Activated naive CD4-positive, alpha-beta T cell treated with anti-CD3 and anti-CD28 coated beads for 36 hours (primary cell): ENCODE measurements around the gene MAPT. TPM values are rescaled to one million over a fixed set of nuclear protein-coding genes. Genes with fewer than 3 reads are reported as not detected.

Source experiments
- CTCF ChIA-PET: fragments of 350-600 bp; sonication (Branson Sonifier 250); formaldehyde crosslinking; loops from one replicate; lab custom pipeline; 2021; ENCODE audit warnings: antibody characterized with exemption; lab: Charles Lee
- DNase-seq: peaks from one replicate; pipeline ENCODE4 v3.0.0-alpha.2; 2020
- H3K27ac Mint-ChIP-seq: one replicate; pipeline ENCODE4 v1.8.0; 2021; ENCODE audit warnings: mild to moderate bottlenecking, mixed read lengths
- H3K27me3 Mint-ChIP-seq: one replicate; pipeline ENCODE4 v1.8.0; 2021; ENCODE audit warnings: low read depth, mixed read lengths
- H3K36me3 Mint-ChIP-seq: one replicate; pipeline ENCODE4 v1.8.0; 2021; ENCODE audit warnings: low read depth, mixed read lengths
- H3K4me1 Mint-ChIP-seq: one replicate; pipeline ENCODE4 v1.8.0; 2021; ENCODE audit warnings: low read depth, mixed read lengths
- H3K4me3 Mint-ChIP-seq: one replicate; pipeline ENCODE4 v1.8.0; 2021; ENCODE audit warnings: mild to moderate bottlenecking, moderate library complexity, mixed read lengths
- H3K9me3 Mint-ChIP-seq: one replicate; pipeline ENCODE4 v1.8.0; 2021; ENCODE audit warnings: mixed read lengths
- intact Hi-C: fragments of 100-400 bp; cut with micrococcal nuclease; formaldehyde crosslinking; loops from one replicate; pipeline ENCODE4 v1.15.1; 2023
- total RNA-seq, 2 experiments: library from RNA; stranded (reverse); gene quantifications; one replicate each; pipeline ENCODE4 v1.2.3, GENCODE V29; 2021

The MAPT gene
- total RNA-seq, 2 experiments from 2014 or later = 0.57 to 0.86 TPM

DNA sequence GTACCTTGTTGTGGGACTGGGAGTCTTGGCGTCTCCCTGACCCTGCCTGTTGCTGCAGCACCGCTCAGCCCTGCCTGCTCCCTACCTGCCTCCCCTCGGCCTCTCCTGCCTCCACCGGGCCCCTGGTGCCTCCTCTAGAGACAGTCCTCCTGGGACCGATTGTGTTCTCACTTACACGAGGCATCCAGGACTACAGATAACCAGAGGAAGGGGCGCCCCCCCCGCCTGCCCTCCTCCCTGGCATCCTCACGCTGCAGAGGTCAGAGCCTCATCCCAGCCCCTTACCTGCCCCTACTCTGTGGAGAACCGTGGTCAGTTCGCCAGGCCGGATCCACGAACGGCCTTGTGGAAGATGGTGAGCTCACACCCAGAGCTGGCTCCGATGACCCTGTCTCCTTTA is 24.8 kb downstream of the MAPT start:
- Mint-ChIP-seq H3K4me1 (no peaks in the 10 kb centered on the region), H3K27ac (no peak overlapping the region), H3K4me3 (no peak overlapping the region), H3K9me3 (no peaks in the 10 kb centered on the region), H3K36me3 (no peaks in the 10 kb centered on the region), H3K27me3 (no peaks in the 10 kb centered on the region)
- CTCF ChIA-PET = interaction anchor here (1.7 kb wide), 1 partner anchor 30 kb away, joined by 6 read pairs; no protein-coding TSS in a partner anchor
- intact Hi-C loops = no loop called here
- DNase-seq = no peak

DNA sequence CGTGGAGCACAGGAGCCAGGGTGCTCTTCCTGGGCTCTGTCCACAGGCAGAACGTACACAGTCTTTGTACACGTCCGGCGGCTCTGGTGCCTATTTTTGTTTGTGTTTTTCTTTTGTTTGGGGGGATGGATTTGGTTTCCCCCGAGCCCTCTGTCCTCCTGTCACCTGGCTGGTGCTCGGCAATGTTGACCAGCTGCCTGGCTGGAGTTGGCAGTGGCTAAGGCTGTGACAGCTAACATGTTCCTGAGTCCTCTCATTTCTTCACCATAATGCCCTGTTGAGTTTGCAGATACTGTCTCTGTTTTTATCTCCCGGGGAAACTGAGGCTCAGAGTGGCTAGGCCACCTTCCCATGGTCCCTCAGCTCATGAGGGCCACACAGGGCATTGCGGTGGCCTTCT is 25.7 kb downstream of the MAPT start:
- intact Hi-C loops = no loop called here
- Mint-ChIP-seq H3K36me3 (no peaks in the 10 kb centered on the region), H3K27ac (no peak overlapping the region), H3K9me3 (no peaks in the 10 kb centered on the region), H3K27me3 (no peaks in the 10 kb centered on the region), H3K4me1 (no peaks in the 10 kb centered on the region), H3K4me3 (no peak overlapping the region)
- DNase-seq = no peak
- CTCF ChIA-PET = interaction anchor here (1.7 kb wide), 1 partner anchor 29 kb away, joined by 6 read pairs; no protein-coding TSS in a partner anchor

DNA sequence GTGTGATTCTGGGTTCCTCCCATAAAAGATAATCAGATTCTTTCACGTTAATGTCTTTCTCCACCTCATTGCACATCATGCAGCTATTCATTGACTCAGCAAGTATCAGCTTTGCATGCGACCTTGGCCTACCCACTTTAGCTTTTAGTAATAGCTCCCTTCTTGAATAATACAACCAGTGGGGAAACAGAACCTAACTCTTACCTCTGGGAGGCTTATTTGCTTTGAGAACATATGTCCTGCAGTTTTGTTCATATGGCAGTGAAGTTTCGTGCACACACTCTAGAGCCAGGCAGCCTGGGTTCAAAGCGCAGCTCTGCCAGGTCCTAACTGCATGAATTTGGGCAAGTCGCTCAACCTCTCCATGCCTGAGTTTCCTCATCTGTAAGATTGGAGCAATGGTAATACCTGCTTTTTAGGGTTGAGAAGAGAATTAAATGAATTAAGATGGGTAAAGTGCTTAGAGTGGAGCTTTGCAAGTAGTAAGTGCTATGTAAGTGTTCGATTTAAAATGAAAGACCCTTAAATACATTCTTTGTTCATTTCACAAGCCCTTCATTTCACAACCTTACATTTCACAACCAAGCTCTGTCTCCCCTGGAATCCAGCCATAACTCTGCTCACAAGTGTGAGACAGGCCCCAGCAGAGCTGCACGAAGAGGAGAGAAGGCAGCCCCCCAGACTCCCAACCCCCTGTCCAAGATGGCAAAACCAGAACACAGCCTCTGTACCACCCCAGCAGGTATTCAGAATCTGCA is 29.3 kb downstream of the MAPT start:
- intact Hi-C loops = no loop called here
- Mint-ChIP-seq H3K27ac (no peak overlapping the region), H3K27me3 (no peaks in the 10 kb centered on the region), H3K4me1 (no peaks in the 10 kb centered on the region), H3K4me3 (no peak overlapping the region), H3K36me3 (no peaks in the 10 kb centered on the region), H3K9me3 (no peaks in the 10 kb centered on the region)
- CTCF ChIA-PET = no interaction called here
- DNase-seq = no peak

DNA sequence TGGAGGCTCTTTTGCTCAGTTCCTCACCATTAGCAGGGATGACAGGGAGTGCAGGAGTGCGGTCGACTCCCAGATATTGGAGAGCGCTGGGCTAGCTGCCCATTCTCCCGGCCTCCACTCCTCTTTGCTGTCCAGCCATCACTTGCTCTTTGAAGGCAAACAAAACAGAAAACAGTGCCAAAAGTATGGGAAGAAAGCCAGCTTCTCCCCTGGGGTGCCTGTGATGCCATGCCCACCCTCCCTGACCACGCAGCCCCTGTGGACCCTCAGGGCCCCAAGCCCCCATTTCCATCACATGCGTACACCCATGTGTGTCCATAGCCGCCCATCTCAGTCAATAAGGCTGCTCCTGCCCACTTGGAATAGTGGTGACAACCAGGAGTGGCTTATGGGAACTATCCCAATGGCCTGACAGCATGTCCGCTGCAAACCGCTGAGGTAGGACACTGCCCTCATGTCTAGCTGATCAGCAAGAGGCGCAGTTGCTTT is 30.0 kb downstream of the MAPT start:
- no peak for DNase-seq
- CTCF ChIA-PET = no interaction called here
- Mint-ChIP-seq H3K36me3 (no peaks in the 10 kb centered on the region), H3K27me3 (no peaks in the 10 kb centered on the region), H3K27ac (no peak overlapping the region), H3K4me3 (no peak overlapping the region), H3K4me1 (no peaks in the 10 kb centered on the region), H3K9me3 (no peaks in the 10 kb centered on the region)
- intact Hi-C loops = no loop called here

DNA sequence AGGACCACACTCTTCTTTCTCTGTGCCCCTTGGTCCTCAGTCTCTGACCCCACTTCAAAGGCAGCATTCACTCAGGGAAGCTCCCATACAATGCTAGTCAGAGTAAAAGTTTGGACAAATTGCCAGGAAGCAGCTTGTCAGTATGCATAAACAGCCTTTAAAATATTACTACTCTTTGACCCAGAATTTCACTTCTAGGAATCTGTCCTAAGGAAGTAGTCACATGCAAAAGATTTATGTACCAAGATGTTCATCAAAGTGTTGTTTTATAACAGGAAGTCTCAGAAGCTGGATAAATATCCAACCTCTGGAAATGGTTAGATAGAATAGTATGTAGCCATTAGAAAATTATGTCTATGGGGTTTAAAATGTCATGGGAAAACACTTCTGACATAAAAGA is 31.0 kb downstream of the MAPT start:
- CTCF ChIA-PET = no interaction called here
- no peaks in the 10 kb centered on the region for H3K36me3 Mint-ChIP-seq
- no peaks in the 10 kb centered on the region for H3K9me3 Mint-ChIP-seq
- H3K4me1 Mint-ChIP-seq = no peaks in the 10 kb centered on the region
- intact Hi-C loops = no loop called here
- DNase-seq = no peak
- H3K27ac Mint-ChIP-seq = no peak overlapping the region
- no peak overlapping the region for H3K4me3 Mint-ChIP-seq
- H3K27me3 Mint-ChIP-seq = no peaks in the 10 kb centered on the region

DNA sequence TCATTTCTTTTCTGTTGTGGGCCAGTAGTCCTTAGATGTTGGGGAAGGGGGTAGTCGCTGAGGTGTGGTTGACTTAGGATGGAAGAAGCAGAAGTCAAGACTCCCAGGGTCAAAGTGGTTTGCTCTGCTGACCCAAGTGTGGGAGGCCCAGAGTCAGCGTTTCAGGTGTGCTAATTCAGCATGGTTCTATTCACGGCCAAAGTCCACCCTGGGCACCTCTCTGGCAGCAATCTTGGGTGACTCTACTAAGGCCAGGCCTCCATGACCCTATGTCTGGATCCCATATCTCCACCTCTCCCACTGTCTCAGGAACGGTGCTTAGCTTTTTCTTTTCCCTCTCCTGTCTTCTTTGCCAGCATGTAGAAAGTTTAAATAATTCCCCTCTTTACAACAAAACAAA is 32.9 kb downstream of the MAPT start:
- H3K27ac Mint-ChIP-seq = no peak overlapping the region
- no peaks in the 10 kb centered on the region for H3K9me3 Mint-ChIP-seq
- intact Hi-C loops = no loop called here
- H3K36me3 Mint-ChIP-seq = no peaks in the 10 kb centered on the region
- DNase-seq = no peak
- CTCF ChIA-PET = no interaction called here
- no peaks in the 10 kb centered on the region for H3K27me3 Mint-ChIP-seq
- H3K4me1 Mint-ChIP-seq = no peaks in the 10 kb centered on the region
- no peak overlapping the region for H3K4me3 Mint-ChIP-seq

DNA sequence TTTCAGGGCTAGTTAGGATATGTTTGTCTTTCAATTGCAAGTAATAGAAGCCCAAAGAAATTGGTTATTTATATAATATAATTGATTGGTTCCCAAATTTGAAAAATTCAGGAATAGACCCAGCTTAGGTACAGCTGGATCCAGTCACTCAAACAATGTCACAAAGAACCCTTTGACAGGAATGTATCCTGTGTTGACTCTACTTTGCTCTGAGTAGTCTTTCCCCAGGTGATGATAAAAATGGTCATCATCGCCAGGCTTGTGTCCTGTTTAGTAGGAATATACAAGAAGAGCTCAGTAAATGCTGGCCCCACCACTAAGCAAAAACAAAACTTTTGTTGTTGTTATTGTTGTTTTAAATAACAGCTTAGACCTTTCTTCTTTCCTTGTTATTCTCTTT is 35.0 kb downstream of the MAPT start:
- Mint-ChIP-seq H3K4me3 (no peak overlapping the region), H3K27ac (no peak overlapping the region), H3K4me1 (no peaks in the 10 kb centered on the region), H3K9me3 (no peaks in the 10 kb centered on the region), H3K27me3 (no peaks in the 10 kb centered on the region), H3K36me3 (no peaks in the 10 kb centered on the region)
- DNase-seq = no peak
- intact Hi-C loops = no loop called here
- CTCF ChIA-PET = interaction anchor here (1.0 kb wide), 1 partner anchor 20 kb away, joined by 4 read pairs; no protein-coding TSS in a partner anchor

DNA sequence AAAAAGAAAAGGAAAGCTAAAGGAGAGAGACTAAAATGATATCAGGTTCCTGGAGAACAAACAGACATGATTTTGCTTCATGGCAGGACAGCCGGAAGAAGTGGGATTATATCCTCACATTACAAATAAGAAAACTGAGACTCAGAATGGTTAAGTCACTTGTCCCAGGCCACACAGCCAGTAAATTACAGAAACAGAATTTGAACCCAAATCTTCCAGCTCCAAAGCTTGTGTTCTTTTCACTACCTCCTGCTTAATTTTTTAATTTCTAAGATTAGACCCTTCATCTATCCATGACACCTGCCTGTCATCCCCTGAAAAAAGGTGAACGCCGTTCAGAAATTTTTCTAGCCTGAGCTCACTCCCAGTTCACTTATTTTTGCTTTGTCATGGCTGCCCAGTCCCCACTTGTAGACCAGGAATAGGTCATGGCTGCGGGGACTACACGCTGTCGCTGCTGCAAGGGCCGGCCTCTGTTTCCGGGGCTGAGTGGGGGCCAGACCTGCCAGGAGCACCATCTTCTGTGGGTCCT is 36.1 kb downstream of the MAPT start:
- CTCF ChIA-PET = no interaction called here
- peaks cover 2% of the 10 kb centered on the region for H3K27me3 Mint-ChIP-seq
- intact Hi-C loops = no loop called here
- no peak for DNase-seq
- H3K27ac Mint-ChIP-seq = no peak overlapping the region
- no peaks in the 10 kb centered on the region for H3K9me3 Mint-ChIP-seq
- no peaks in the 10 kb centered on the region for H3K36me3 Mint-ChIP-seq
- H3K4me1 Mint-ChIP-seq = no peaks in the 10 kb centered on the region
- no peak overlapping the region for H3K4me3 Mint-ChIP-seq

DNA sequence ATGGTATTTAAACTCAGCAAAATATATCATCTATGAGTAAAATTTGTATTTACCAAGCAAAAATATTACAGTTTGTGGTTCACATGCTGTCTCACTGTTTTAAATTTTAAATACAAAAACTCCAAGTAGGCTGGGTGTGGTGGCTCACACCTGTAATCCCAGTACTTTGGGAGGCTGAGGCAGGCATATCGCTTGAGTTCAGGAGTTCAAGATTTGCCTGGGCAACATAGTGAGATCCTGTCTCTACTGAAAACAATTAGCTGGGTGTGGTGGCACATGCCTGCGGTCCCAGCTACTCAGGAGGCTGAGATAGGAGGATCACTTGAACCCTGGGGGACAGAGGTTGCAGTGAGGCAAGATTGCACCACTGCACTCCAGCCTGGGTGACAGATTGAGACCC is 37.3 kb downstream of the MAPT start:
- intact Hi-C loops = no loop called here
- Mint-ChIP-seq H3K9me3 (no peaks in the 10 kb centered on the region), H3K4me3 (no peak overlapping the region), H3K36me3 (no peaks in the 10 kb centered on the region), H3K4me1 (no peaks in the 10 kb centered on the region), H3K27me3 (peaks cover 4% of the 10 kb centered on the region), H3K27ac (no peak overlapping the region)
- CTCF ChIA-PET = interaction anchor here (0.9 kb wide), 1 partner anchor 17 kb away, joined by 4 read pairs; no protein-coding TSS in a partner anchor
- no peak for DNase-seq

DNA sequence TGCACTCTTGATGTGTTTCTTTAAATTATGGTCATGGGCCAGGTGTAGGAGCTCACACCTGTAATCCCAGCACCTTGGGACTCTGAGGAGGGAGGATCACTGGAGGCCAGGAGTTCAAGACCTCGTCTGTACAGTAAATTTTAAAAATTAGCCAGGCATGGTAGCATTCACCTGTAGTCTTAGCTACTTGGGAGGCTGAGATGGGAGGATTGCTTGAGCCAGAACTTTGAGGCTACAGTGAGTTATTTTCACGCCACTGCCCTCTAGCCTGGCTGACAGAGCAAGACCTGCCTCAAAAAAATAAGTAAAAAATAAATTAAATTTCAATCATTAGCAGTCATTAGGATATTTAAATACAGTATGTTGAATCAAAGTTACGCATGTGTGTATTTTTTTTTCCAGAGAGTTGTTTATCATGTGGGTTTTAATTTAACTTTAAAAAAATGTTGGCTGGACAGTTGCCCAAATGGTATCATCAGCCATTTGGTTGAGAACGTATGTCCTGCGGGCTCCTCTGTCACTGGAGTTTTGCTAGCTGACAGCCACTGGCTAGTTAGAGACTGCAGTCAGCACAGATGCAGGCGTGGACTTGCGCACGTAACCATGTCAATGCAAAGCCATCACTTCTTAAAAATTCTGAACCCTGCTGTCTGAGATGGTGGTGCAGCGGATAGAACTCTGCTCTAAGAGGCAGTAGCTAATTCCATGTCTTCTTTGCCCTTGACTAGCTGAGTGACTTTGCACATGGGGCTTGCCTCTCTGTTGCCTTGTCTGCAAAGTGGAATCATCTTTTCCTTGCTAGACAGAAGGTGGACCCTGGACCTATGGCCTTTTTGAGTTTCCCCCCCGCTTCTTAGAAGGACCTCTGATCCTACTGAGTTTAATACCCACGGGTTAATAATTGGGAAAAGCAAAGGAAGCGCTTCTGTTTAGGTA is 40.0 kb downstream of the MAPT start:
- Mint-ChIP-seq H3K27me3 (peaks cover 4% of the 10 kb centered on the region), H3K27ac (no peak overlapping the region), H3K9me3 (no peaks in the 10 kb centered on the region), H3K36me3 (no peaks in the 10 kb centered on the region), H3K4me3 (no peak overlapping the region), H3K4me1 (no peaks in the 10 kb centered on the region)
- intact Hi-C loops = no loop called here
- CTCF ChIA-PET = interaction anchor here (1.2 kb wide), 1 partner anchor 52 kb away, joined by 3 read pairs; no protein-coding TSS in a partner anchor
- no peak for DNase-seq

DNA sequence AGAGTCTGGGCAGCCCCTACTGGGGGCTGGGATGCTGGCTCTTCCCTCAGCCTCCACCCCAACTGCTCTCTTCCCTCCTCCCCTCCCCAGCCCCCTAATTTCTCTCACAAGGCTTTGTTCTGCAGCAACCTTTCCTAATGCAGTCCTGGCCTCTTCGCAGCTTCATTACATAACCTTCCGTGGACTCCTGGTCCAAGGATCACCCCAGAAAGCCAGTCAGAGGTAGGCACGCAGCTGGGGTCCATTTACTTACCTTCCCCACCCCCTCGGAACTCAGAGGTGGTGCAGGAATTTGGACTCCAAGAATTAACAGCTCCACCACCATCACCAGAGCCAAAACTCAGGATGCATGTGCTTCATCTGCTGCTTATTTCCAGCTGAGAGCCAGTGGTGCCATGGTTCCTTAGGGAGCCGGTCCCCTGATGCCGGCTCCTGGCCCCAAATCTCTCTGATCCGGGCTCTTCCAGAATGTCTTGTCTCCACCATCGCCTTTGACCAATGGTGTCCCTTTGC is 40.9 kb downstream of the MAPT start:
- no peak overlapping the region for H3K4me3 Mint-ChIP-seq
- no peaks in the 10 kb centered on the region for H3K36me3 Mint-ChIP-seq
- H3K27me3 Mint-ChIP-seq = peaks cover 8% of the 10 kb centered on the region
- no peaks in the 10 kb centered on the region for H3K4me1 Mint-ChIP-seq
- no peak for DNase-seq
- no peaks in the 10 kb centered on the region for H3K9me3 Mint-ChIP-seq
- intact Hi-C loops = no loop called here
- no peak overlapping the region for H3K27ac Mint-ChIP-seq
- CTCF ChIA-PET = no interaction called here
